HEK293 (cell line): ENCODE results near the gene GNB3.
A peak's percentile ranks its signal among the peaks of the same experiment; 100 is the strongest.

ENCODE experiments used
- ATF2 ChIP-seq: fragments of 450-650 bp; formaldehyde crosslinking; IDR thresholded peaks from 2 replicates; pipeline ENCODE4 v1.5.1; 2016; ENCODE audit warnings: missing biosample characterization, missing genetic modification characterization, low read depth
- GFI1B ChIP-seq: fragments of 450-650 bp; formaldehyde crosslinking; IDR thresholded peaks from 2 replicates; pipeline ENCODE4 v1.5.1; 2016; ENCODE audit warnings: missing biosample characterization, missing genetic modification characterization
- GLI2 ChIP-seq: fragments of 450-650 bp; formaldehyde crosslinking; IDR thresholded peaks from 2 replicates; pipeline ENCODE4; 2017; ENCODE audit warnings: missing biosample characterization, missing genetic modification characterization, low read depth, borderline replicate concordance
- GLI4 ChIP-seq: fragments of 450-650 bp; formaldehyde crosslinking; IDR thresholded peaks from 2 replicates; pipeline ENCODE4 v1.5.1; 2016; ENCODE audit warnings: missing biosample characterization, missing genetic modification characterization
- GLIS1 ChIP-seq: fragments of 450-650 bp; formaldehyde crosslinking; IDR thresholded peaks from 2 replicates; pipeline ENCODE4 v1.5.1; 2016; ENCODE audit warnings: missing biosample characterization, missing genetic modification characterization
- KLF16 ChIP-seq: fragments of 450-650 bp; formaldehyde crosslinking; IDR thresholded peaks from 2 replicates; pipeline ENCODE4 v1.5.1; 2017; ENCODE audit warnings: missing biosample characterization, missing genetic modification characterization
- KLF7 ChIP-seq: fragments of 450-650 bp; formaldehyde crosslinking; IDR thresholded peaks from 2 replicates; pipeline ENCODE4 v1.5.1; 2016; ENCODE audit warnings: missing biosample characterization, missing genetic modification characterization, borderline replicate concordance
- MYNN ChIP-seq: fragments of 450-650 bp; formaldehyde crosslinking; IDR thresholded peaks from 2 replicates; pipeline ENCODE4 v1.5.1; 2016; ENCODE audit warnings: missing biosample characterization, missing genetic modification characterization, borderline replicate concordance
- SP3 ChIP-seq: fragments of 450-650 bp; formaldehyde crosslinking; IDR thresholded peaks from 2 replicates; pipeline ENCODE4 v1.5.1; 2016; ENCODE audit warnings: missing biosample characterization, missing genetic modification characterization
- ZBTB21 ChIP-seq: fragments of 450-650 bp; formaldehyde crosslinking; IDR thresholded peaks from 2 replicates; pipeline ENCODE4 v1.5.1; 2017; ENCODE audit warnings: missing biosample characterization, missing genetic modification characterization
- ZBTB8A ChIP-seq: fragments of 450-650 bp; formaldehyde crosslinking; IDR thresholded peaks from 2 replicates; pipeline ENCODE4 v1.5.1; 2016; ENCODE audit warnings: missing biosample characterization, missing genetic modification characterization
- ZFHX2 ChIP-seq: fragments of 450-650 bp; formaldehyde crosslinking; conservative IDR thresholded peaks from 2 replicates; pipeline ENCODE4 v1.5.1; 2016; ENCODE audit warnings: missing biosample characterization, missing genetic modification characterization
- ZIC2 ChIP-seq: fragments of 450-650 bp; formaldehyde crosslinking; IDR thresholded peaks from 2 replicates; pipeline ENCODE4 v1.5.1; 2016; ENCODE audit warnings: missing biosample characterization, missing genetic modification characterization
- ZNF366 ChIP-seq: fragments of 450-650 bp; formaldehyde crosslinking; conservative IDR thresholded peaks from 2 replicates; pipeline ENCODE4 v1.5.1; 2016; ENCODE audit warnings: missing biosample characterization, missing genetic modification characterization
- ZNF404 ChIP-seq: fragments of 450-650 bp; formaldehyde crosslinking; IDR thresholded peaks from 2 replicates; pipeline ENCODE4 v1.5.1; 2017; ENCODE audit warnings: missing biosample characterization, missing genetic modification characterization
- ZNF610 ChIP-seq: fragments of 450-650 bp; formaldehyde crosslinking; IDR thresholded peaks from 2 replicates; pipeline ENCODE4 v1.5.1; 2016; ENCODE audit warnings: missing biosample characterization, missing genetic modification characterization, borderline replicate concordance
- ZNF76 ChIP-seq: fragments of 450-650 bp; formaldehyde crosslinking; IDR thresholded peaks from 2 replicates; pipeline ENCODE4; 2016; ENCODE audit warnings: low read depth, missing biosample characterization, missing genetic modification characterization, borderline replicate concordance
- ZNF830 ChIP-seq: fragments of 450-650 bp; IDR thresholded peaks from 2 replicates; pipeline ENCODE4 v1.5.0; 2018; ENCODE audit warnings: missing biosample characterization, missing genetic modification characterization, low read depth, mild to moderate bottlenecking, moderate library complexity
- ZNF837 ChIP-seq: fragments of 450-650 bp; formaldehyde crosslinking; IDR thresholded peaks from 2 replicates; pipeline ENCODE4 v1.5.1; 2016; ENCODE audit warnings: missing biosample characterization, missing genetic modification characterization
- ZXDB ChIP-seq: fragments of 450-650 bp; formaldehyde crosslinking; IDR thresholded peaks from 2 replicates; pipeline ENCODE4 v1.5.1; 2016; ENCODE audit warnings: missing biosample characterization, missing genetic modification characterization
- TF ChIP-seq, protein P1 (sequence below): fragments of 450-650 bp; formaldehyde crosslinking; IDR thresholded peaks from 2 replicates; pipeline ENCODE4 v1.5.1; 2016; ENCODE audit warnings: missing biosample characterization, missing genetic modification characterization
- TF ChIP-seq, protein P2 (sequence below): fragments of 450-650 bp; formaldehyde crosslinking; IDR thresholded peaks from 2 replicates; pipeline ENCODE4; 2016; ENCODE audit warnings: missing biosample characterization, missing genetic modification characterization
- TF ChIP-seq, protein P3 (sequence below): fragments of 450-650 bp; formaldehyde crosslinking; IDR thresholded peaks from 2 replicates; pipeline ENCODE4 v1.5.0; 2017; ENCODE audit warnings: missing biosample characterization, missing genetic modification characterization, borderline replicate concordance
- TF ChIP-seq, protein P4 (sequence below): fragments of 450-650 bp; formaldehyde crosslinking; IDR thresholded peaks from 2 replicates; pipeline ENCODE4 v1.5.1; 2016; ENCODE audit warnings: missing biosample characterization, missing genetic modification characterization
- TF ChIP-seq, protein P5 (sequence below): fragments of 450-650 bp; formaldehyde crosslinking; IDR thresholded peaks from 2 replicates; pipeline ENCODE4 v1.5.1; 2016; ENCODE audit warnings: missing biosample characterization, missing genetic modification characterization, low read depth

GNB3 gene

DNA sequence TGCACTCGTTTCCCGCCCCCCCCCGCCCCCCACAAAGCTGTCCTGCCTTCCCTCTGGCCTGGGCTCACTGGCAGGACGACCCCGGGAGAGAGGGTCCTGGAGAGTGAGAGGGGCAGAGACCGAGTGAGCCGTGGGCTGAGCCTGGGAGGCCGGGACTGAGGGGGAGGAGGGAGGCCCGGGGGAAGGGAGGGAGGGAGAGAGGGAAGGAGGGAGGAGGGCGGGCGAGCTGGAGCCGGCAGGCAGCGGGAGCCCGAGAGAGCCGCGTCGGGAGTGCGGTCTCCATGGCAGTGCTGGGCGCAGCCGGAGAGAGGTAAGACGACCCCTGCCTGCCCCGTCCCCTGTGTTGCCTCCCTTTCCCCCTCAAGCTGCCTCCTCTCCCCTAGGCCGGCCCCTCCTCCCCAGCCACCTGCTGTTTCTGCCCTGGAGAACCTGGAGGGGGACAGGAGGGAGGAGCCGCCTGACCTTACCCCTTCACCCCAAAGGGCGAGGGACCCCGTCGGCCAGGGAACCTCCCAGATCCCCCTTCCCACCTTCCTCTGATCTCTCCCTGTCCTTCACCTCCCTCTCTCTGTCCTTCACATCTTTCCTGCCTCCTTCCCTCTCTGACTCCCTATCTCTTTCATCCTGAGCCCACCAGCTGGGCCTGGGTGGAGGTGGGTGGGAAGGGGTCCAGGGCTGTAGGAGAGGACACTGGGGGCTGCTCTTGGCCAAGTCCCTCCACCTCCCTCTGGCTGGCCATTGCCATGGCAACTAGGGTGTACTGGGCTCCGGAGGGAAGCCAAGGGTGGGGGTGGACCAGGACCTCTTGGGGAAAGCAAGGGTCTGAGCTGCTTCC is 18.9 kb upstream of the GNB3 start, which contains the start of gene GPR162 (continued):
- no peak for TF ChIP-seq ZNF830
- TF ChIP-seq GFI1B (tag by site-specific recombination) = no peak
- TF ChIP-seq, protein P1, sequence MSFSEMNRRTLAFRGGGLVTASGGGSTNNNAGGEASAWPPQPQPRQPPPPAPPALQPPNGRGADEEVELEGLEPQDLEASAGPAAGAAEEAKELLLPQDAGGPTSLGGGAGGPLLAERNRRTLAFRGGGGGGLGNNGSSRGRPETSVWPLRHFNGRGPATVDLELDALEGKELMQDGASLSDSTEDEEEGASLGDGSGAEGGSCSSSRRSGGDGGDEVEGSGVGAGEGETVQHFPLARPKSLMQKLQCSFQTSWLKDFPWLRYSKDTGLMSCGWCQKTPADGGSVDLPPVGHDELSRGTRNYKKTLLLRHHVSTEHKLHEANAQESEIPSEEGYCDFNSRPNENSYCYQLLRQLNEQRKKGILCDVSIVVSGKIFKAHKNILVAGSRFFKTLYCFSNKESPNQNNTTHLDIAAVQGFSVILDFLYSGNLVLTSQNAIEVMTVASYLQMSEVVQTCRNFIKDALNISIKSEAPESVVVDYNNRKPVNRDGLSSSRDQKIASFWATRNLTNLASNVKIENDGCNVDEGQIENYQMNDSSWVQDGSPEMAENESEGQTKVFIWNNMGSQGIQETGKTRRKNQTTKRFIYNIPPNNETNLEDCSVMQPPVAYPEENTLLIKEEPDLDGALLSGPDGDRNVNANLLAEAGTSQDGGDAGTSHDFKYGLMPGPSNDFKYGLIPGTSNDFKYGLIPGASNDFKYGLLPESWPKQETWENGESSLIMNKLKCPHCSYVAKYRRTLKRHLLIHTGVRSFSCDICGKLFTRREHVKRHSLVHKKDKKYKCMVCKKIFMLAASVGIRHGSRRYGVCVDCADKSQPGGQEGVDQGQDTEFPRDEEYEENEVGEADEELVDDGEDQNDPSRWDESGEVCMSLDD (tag by site-specific recombination) = peak; percentile 72
- no peak for TF ChIP-seq ZNF837 (tag by site-specific recombination)
- peak; percentile 24; the same call in 1 of the 2 replicates for TF ChIP-seq ZBTB8A (tag by site-specific recombination)
- TF ChIP-seq, protein P2, sequence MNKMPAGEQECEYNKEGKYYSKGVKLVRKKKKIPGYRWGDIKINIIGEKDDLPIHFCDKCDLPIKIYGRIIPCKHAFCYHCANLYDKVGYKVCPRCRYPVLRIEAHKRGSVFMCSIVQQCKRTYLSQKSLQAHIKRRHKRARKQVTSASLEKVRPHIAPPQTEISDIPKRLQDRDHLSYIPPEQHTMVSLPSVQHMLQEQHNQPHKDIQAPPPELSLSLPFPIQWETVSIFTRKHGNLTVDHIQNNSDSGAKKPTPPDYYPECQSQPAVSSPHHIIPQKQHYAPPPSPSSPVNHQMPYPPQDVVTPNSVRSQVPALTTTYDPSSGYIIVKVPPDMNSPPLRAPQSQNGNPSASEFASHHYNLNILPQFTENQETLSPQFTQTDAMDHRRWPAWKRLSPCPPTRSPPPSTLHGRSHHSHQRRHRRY (tag by site-specific recombination) = no peak
- TF ChIP-seq GLIS1 (tag by site-specific recombination) = peak; percentile 38; the same call in 1 of the 2 replicates
- no peak; the same call in 1 of the 2 replicates for TF ChIP-seq ZBTB21
- TF ChIP-seq ZIC2 (tag by site-specific recombination) = peak; percentile 92
- TF ChIP-seq ZFHX2 = peak; percentile 77
- no peak for TF ChIP-seq GLI2 (tag by site-specific recombination)
- no peak for TF ChIP-seq SP3
- TF ChIP-seq, protein P3, sequence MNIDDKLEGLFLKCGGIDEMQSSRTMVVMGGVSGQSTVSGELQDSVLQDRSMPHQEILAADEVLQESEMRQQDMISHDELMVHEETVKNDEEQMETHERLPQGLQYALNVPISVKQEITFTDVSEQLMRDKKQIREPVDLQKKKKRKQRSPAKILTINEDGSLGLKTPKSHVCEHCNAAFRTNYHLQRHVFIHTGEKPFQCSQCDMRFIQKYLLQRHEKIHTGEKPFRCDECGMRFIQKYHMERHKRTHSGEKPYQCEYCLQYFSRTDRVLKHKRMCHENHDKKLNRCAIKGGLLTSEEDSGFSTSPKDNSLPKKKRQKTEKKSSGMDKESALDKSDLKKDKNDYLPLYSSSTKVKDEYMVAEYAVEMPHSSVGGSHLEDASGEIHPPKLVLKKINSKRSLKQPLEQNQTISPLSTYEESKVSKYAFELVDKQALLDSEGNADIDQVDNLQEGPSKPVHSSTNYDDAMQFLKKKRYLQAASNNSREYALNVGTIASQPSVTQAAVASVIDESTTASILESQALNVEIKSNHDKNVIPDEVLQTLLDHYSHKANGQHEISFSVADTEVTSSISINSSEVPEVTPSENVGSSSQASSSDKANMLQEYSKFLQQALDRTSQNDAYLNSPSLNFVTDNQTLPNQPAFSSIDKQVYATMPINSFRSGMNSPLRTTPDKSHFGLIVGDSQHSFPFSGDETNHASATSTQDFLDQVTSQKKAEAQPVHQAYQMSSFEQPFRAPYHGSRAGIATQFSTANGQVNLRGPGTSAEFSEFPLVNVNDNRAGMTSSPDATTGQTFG (tag by site-specific recombination) = no peak
- TF ChIP-seq ZNF366 (tag by site-specific recombination) = peak; percentile 90
- no peak for TF ChIP-seq KLF7 (tag by site-specific recombination)
- TF ChIP-seq ZNF76 = peak; percentile 46
- TF ChIP-seq ZNF610 = no peak
- 0 out of 2 replicates have a peak, but pooled peaks have one; percentile 13 for TF ChIP-seq ZXDB
- no peak for TF ChIP-seq GLI4 (tag by site-specific recombination)
- TF ChIP-seq, protein P4, sequence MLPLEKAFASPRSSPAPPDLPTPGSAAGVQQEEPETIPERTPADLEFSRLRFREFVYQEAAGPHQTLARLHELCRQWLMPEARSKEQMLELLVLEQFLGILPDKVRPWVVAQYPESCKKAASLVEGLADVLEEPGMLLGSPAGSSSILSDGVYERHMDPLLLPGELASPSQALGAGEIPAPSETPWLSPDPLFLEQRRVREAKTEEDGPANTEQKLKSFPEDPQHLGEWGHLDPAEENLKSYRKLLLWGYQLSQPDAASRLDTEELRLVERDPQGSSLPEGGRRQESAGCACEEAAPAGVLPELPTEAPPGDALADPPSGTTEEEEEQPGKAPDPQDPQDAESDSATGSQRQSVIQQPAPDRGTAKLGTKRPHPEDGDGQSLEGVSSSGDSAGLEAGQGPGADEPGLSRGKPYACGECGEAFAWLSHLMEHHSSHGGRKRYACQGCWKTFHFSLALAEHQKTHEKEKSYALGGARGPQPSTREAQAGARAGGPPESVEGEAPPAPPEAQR = no peak
- peak; percentile 56; the same call in 1 of the 2 replicates for TF ChIP-seq MYNN (tag by site-specific recombination)
- TF ChIP-seq, protein P5, sequence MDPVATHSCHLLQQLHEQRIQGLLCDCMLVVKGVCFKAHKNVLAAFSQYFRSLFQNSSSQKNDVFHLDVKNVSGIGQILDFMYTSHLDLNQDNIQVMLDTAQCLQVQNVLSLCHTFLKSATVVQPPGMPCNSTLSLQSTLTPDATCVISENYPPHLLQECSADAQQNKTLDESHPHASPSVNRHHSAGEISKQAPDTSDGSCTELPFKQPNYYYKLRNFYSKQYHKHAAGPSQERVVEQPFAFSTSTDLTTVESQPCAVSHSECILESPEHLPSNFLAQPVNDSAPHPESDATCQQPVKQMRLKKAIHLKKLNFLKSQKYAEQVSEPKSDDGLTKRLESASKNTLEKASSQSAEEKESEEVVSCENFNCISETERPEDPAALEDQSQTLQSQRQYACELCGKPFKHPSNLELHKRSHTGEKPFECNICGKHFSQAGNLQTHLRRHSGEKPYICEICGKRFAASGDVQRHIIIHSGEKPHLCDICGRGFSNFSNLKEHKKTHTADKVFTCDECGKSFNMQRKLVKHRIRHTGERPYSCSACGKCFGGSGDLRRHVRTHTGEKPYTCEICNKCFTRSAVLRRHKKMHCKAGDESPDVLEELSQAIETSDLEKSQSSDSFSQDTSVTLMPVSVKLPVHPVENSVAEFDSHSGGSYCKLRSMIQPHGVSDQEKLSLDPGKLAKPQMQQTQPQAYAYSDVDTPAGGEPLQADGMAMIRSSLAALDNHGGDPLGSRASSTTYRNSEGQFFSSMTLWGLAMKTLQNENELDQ (tag by site-specific recombination) = no peak
- TF ChIP-seq KLF16 (tag by site-specific recombination) = no peak
- no peak for TF ChIP-seq ZNF404
- TF ChIP-seq ATF2 = no peak
